ENCODE data around the gene HOGA1.

The HOGA1 gene

DNA sequence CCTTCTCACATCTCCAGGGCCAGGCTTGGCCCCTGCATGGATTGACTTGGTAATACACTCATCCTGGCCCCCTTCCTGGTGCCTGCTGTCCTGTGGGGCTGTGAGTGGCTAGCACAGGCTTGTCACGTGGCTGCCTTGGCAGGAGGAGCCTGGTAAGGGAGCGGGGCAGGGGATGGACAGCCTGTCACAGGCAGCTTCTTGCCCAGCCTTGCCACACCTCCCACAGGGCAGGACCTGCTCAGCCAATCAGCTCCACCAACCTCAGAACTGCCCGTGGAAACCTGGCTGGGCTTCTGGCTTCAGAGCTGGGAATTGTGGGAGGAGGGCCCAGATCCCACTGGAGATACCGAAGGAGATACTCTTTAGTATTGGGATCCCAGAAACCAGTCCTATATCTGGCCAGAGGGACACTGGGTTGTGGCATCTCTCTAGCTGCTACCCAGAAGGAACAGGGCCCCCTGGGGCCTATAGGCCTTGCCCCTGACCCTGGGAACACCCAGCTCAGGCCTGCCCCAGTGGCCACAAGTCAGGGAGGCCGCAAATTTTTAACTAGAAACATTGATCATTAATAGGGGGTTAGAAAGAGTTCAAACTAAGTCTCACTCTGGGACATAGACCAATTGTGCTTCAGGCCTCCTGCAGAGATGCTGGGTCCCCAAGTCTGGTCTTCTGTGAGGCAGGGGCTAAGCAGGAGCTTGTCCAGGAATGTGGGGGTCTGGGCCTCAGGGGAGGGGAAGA lies at the start of gene HOGA1:
HOGA1 (plus strand) TSS at position 330 of the 738 bp plus-strand sequence; CDS start at position 645, 315 bp downstream.
- DNase-seq (ENCODE audit: low read depth in 2 of 2), result peak in 1 of 2 experiments; percentile 17

DNA sequence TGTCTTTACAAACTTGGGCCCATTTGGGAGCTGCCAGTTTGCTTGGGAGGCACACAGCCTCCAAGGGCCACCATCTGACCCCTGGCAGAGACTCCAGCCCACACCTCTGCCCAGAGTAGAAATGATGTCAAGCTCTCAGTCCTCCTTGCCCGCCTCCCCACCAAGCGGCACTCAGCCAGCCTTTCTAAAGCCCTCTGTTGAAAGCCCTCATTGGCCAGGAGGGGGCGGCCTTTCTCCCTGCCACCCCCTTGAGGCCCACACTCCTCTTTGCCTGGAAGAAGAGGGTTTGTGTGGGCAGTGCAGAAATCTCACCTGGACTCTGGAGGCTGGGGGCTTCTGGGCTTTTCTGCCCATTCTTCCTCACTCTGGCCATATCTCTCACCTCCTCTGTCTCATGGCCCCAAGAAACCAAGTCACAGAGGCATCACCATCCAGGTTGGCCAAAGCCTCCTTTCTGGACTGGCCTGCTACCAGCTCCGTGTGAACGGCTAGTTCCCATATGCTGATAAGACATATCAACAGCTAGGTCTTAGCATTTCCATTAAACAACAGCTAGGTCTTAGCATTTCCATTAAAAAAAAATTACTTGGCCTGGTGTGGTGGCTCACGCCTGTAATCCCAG lies 49.3 kb upstream of the HOGA1 start:
- DNase-seq (ENCODE audit: low read depth in 2 of 2), result no peak

DNA sequence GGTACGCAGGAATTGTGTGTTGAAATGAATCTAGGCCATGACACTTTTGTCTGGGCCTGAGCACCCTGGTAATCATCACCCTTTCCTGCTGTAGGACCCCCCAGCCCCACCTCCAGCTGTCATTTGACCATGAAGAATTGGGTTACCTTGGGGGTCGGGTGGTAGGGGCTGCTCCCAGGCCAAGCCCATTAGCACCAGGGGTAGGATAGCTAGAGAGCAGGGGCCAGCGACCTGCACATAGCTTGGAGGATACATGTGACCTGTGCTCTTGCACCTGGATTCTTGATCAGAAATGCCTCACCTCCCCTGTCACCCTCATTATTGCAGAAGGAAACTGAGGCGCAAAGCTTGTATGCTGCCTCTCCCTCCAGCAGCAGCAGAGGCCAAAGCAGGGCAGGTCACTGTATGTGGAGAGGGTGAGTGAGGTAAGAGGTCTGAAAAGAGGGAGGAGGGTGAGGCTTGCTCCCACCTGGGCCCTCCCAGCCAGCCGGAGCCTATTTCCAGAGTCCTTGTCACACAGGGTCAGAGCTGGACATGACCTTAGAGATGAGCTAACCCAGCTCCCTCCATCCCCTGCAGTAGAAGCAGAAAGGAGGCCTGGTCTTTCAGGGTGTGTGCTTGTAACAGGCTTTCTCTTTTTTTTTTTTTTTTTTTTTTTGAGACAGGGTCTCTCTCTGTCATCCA lies 46.9 kb upstream of the HOGA1 start:
- DNase-seq (ENCODE audit: low read depth in 2 of 2), result no peak

DNA sequence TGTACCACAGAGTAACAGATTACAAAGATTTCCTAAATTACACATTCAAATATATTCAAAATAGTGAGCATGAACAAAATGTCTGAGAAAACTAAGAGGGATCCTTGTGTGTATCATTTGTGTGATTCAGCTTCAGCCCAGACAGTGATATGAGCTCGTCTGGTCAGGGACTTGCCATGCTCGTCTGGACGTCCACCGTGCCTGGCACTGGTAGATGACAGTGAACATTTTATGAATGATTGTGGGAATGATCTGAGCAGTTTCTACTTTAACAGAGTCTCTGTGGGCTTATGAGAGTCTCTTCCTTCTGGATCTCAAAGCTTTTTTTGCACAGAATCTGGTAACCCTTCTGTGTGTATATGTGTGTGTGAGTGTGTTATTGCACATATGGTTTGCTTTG lies 45.8 kb upstream of the HOGA1 start:
- DNase-seq (ENCODE audit: low read depth in 2 of 2), result no peak

DNA sequence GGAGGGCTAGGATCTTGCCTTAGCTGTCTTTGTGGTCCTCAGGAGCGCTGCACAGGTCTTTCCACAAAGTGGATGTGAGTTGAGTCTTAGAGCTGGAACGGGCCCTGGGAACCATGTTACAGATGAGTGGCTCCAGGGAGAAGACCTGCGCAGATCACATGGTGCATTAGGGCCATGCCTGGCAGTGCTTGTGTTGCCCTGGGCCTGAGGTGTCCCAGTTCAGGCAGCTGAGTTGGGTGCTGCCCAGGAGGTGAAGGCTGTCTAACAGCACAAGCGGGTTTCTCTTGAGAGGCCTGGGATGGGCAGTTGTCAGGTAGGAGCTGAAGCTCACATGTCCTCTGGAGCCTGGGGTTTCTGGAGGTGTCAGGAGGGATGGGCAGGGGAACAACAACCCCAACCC lies 45.4 kb upstream of the HOGA1 start:
- DNase-seq (ENCODE audit: low read depth in 2 of 2), result no peak

DNA sequence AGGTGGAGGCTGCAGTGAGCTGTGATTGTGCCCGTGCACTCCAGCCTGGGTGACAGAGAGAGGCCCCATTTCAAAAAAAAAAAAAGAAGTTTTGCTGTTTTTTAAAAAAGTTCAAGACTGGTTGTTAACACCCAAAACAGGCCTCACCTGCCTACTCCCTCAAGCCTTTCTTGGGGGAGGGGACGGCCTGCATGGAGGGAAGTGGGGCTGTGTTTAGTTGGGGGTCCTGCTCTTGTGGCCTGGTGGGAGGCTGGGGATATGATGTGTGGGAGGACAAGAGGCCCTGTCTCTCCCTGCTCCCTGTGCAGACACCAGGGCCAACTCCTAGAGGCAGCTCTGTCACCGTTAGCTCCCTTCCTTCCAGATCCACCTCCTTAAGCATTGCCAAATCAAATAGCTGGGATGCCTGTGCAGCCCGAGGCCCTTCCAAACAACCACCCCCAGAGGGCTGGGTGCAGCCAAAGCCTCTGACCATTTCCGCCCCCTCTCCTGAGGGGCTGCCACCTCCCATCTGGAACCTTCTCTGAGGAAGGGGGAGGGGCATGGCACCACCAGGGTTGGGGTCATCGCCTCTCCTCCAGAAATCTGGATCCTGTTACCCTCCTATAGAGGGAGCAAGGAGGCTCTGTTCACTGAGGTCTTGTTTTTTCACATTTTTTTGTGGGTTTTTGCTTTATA lies 44.5 kb upstream of the HOGA1 start:
- DNase-seq (ENCODE audit: low read depth in 2 of 2), result peak; percentile 69 to 70

DNA sequence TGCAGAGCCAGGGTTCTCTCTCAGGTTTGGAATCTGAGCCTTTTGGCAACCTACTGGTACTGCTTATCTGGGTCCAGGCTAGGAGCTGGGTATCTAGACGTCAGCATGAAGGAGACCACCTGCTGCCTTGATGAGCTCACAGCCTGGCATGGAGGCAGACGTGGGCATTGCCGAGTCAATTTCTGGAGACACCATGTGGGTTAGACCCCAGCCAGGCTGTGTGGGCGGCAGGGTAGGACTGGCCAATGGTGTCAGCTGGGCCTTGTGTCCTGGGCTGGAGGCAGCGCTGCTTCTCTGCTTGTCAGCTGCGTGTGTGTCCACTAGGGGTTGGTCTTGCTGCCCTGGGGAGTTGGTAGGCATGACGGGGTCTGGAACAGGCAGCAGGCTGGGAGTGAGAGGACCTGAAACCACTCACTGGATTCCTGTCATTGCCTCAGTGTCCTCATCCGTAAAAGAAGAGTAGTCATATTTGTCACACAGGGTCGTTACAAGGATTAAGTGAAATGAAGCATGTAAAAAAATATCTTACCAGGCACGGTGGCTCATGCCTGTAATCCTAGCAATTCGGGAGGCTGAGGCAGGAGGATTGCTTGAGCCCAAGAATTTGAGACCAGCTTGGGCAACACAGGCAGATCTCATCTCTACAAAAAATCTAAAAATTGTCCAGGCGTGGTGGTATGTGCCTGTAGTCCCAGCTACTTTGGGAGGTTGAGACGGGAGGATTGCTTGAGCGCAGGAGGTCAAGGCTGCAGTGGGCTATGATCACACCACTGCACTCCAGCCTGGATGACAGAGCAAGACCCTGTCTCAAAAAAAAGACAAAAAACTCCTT lies 43.3 kb upstream of the HOGA1 start:
- DNase-seq (ENCODE audit: low read depth in 2 of 2), result no peak

DNA sequence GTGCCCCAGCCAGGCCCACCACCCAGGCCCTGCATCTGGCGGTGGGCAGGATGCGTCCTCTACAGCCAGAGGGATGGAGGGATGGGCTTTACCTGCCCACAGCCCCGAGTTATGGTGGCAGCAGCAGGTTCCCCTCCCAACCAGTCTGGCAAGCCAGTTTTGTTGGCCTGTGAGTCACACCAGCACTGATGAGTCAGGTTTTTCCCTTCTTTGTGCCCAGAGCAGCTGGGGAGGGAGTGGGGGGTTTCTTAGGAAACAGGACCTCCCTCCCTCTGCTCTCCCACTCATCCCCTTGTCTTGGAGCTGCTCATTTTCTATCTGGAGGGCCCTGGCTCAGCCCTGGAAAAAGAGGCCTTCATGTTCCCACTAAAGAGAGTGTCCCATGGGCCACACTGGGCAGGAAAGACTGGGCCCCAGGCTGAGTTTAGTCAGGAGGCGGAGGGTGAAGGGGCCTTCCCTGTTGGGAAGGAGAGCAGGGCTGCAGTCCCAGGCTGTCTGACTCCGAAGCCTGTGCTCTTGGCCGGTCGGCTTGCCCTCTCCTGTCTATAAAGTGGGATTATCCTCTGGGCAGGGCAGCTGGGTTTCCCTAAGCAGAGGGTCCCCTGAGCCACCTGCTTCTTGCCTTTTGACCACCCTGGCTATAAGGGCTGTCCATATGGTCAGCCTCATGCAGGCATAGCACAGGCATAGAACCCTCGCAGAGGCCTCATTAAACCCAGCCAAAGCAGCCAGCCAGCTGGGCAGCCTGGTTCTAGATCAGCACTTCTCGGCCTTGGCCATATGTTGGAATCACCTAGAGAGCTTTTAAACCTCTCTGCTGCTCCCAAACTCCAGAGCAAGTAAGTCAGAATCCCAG lies 41.8 kb upstream of the HOGA1 start:
- DNase-seq (ENCODE audit: low read depth in 2 of 2), result peak; percentile 81 to 82

DNA sequence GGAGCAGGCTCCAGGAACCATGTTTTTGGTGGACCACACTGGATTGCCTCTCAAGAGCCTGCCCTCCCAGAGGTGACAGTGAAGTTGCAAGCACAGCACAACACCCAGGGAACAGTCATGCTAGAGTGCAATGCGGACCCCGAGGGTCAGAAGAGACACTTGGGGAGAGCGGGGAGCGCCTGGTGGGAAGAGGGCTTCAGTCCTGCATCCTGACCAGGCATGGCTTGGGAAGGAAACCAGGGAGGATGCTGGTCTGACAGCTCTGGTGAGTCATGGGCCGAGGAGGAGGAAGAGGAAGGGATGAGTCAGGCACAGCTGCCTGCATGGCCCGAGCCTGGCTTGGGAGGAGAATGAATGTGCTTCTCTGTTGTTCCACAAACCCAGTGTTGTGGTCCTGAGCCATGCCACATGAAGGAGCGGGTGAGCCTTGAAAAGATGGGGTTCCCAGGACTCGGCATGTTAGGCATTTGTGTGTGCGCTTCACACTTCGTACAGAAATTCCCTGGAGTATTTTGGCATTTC lies 41.1 kb upstream of the HOGA1 start:
- peak; percentile 84 to 85 for DNase-seq (ENCODE audit: low read depth in 2 of 2)

DNA sequence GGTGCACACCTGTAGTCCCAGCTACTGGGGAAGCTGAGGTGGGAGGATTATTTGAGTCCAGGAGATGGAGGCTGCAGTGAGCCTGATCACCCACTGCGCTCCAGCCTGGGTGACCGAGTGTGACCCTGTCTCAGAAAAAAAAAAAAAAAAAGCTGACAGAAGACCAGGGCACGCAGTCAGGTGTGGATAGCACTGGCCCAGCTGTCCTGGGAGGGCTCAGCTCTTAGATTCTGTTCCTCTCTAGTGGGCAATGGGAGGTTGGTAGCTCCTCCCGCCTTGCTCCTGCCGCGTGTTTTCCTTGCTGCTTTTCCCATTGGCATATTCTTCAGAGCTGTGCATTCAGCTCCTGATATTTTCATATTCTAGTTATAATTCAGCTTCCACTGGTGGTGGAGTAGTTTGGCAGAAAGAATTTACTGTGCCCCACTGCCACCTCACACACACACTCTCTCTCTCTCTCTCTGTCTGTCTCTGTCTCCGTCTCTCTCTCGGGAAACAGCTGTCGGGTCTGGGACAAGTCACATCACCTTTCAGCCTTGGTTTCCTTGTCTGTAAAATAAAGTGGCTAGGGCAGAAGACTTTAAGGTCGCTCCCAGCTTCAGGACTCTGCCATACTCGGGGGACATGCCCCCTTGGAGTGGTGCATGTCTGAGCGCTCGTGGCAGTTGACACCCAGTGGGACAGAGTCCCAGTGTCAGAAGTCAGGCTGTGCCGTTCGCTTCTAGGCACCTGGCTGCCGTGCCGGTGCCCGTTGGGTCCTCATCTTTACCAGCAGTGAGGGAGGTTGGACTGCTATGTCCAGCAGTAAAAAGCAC lies 37.5 kb upstream of the HOGA1 start:
- DNase-seq (ENCODE audit: low read depth in 2 of 2), result no peak

DNA sequence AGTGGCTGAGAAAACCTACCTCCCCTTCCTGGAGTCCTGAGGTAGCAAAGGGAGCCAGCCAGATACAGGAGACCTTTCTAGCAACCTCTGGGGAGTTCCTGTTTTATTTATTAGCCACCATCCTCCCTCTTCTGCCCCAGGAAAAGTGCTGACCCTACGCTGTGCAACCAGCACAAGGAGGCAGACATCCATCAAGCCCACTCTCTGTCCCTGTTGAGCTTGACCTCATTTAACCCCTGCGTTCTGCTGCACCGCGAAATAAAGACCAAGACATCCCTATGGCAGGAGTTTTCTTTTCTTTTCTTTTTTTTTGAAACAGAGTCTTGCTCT lies 37.0 kb upstream of the HOGA1 start:
- no peak for DNase-seq (ENCODE audit: low read depth in 2 of 2)

DNA sequence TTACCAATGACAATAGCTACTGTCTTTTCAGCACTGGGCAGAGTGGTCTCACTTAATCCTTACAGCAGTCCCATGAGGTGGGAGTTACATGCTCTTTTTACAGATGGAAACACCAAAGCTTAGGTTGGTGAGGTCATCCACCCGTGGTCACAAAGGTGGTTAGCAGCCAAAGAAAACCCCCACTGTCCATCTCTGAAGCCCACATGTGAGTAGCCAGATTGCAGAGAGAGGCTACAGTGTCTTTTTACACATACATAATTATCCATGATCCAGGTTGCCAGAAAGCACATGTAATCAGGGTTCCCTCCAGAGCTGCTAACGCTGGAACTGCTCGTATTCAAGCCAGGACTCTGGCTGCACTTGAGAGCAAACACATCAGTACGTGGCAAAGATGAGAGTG lies 36.2 kb upstream of the HOGA1 start:
- no peak for DNase-seq (ENCODE audit: low read depth in 2 of 2)

DNA sequence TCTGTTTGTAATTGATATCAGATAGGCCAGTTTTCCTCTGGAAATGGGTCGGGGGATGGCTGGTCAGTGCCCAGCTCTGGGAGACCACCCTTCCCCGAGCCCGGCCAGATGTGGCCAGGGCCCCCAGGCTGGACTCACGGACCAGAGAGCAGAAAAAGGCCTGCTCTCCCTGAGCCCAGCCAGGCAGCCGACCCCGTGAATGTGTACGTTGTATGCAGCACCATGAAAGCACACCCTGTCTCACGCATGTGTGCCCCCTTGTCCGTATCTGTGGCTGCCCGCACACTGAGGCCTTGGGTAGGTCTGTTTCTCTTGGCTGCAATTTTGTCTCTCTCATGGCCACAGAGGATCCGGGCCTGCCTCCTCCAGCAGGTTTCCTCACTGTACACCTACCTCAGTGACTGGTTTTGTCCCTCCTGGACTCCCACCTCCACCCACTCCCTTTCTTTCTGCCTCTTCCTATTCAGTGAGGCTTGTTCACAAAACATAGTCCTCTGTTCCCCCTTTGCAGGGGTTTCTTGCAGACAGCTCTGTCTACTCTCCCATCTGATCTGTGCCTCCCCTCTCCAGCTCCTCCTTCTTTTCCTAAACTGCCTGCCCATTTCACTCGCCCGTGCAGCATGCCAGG lies 35.2 kb upstream of the HOGA1 start:
- no peak for DNase-seq (ENCODE audit: low read depth in 2 of 2)

DNA sequence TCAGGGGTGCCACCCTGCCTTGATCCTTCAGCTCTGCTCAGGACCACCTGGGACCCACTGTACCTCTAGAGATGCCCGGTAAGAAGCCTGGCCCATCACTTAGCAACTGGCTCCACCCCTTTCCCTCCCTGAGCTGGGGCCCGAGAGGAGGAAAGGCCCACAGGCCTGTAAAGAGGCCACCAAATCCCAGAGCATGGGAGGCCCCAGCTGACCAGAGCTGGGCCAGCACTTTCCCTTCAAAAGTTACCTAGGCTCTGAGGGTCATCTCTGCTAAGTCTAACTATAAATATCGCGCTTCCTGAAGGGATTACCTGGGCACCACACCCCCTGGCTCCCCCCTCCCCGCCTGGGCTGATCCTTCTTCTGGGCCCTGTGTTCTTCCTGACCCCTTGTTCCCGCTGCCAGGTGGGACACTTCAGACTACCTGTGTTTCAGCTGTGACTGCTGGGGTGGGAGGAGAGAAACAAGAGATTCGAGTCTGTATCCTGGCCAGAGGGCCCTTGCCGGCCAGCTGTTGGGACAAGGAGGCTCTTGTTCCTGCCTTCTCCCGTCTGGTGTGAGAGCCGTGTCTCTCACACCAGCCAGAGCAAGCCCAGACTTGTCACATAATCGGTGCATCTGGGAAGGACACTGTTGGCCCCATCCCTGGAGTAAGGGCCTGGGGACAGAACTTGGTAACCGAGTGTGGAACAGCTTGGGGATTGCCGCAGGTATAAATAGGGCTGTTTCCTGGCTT lies 34.4 kb upstream of the HOGA1 start:
- no peak for DNase-seq (ENCODE audit: low read depth in 2 of 2)

DNA sequence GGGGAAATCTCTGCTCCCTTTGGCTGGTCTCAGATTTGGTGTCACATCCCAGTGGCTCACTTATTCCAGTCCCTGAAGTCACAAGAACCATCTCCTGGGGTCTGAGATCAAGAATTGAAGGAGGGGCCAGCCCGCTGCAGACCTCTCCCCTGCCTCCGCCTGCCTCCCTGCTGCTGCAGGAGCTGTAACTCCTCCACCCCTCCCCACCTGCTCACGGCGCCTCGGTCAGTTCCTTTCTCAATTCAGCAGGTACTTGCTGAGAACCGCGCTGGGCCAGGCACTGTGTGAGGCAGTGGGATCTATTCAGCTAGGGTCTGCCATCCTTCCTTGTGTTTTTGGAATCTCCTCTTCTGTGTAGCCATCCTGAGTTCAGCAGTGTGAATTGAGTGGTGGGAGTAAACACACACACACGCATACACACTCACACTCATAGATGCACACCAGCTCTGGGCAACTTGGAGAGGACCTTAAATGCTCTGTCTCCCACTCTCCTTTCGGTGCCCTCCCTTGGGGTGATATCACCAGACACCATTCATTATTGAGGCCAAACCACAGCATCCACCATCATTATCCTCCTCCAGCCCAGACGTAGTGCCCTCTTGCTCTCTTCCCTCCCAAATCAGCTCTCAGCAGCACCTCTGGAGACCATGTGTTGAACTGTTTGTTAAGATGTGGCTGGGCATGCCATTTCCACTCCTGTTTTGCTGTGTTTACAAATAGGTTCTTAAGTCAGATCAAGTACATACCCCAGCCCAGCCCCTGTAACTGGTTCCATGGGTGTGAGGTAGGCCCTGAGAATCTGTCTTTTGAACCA lies 33.6 kb upstream of the HOGA1 start:
- DNase-seq (ENCODE audit: low read depth in 2 of 2), result no peak

DNA sequence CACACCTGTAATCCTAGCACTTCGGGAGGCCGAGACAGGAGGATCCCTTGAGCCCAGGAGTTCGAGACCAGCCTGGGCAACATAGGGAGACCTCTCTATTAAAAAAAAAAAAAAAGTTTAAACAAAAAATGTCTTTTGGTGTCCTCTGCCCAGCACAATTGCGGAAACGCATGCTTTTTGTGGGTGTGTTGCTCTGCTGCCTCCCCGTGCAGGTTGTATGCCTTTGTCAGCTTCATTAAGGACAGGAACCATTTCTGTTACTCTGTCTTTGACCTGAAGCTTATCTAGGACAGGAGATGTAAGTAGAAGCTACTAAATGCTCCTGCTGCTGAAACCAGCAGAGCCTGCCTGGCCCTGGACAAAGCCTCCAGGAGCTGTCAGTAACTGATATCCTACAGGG lies 32.9 kb upstream of the HOGA1 start:
- no peak for DNase-seq (ENCODE audit: low read depth in 2 of 2)

DNA sequence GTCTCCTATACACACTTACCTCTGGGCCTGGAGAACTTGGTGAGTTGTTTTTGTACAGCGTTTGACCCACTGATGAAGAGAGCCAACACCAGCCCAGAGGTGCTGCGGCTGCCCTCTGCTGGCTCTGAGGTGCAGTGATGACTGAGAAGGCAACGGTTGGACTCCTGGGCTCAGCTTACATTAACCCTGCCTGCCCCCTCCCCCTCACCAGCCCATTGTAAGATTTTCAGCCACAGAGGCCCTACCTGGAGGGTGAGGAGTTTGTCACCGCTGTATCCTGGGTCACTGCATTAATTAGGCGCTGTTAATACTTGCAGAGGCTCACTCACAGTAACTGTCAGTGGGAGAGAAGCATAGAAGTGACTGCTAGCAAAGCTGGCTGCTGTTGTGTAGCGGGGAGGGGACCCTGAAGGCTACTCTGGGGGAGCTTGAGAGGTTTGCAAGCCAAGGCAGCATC lies 30.6 kb upstream of the HOGA1 start:
- DNase-seq (ENCODE audit: low read depth in 2 of 2), result peak; percentile 36 to 38
